ENCODE results near the gene FBXO39.

GRCh38 chr17:6748617-6749016 lies 27.4 kb upstream of the FBXO39 start:
- TF ChIP-seq POLR2A (IDR thresholded peaks at IDR 0.05; ENCODE audit: low read depth, low read length) (no peak), POLR2AphosphoS5 (IDR thresholded peaks at IDR 0.05; ENCODE audit: low read depth, low read length) (no peak), TAF1 (IDR thresholded peaks at IDR 0.05; ENCODE audit: low read depth, low read length) (no peak)
